ENCODE measurements around the gene NXPH1. TPM values are rescaled to one million over a fixed set of nuclear protein-coding genes. Genes with fewer than 3 reads are reported as not detected.

Gene NXPH1
- total RNA-seq, 1 donor from 2014 or later, result not detected

DNA sequence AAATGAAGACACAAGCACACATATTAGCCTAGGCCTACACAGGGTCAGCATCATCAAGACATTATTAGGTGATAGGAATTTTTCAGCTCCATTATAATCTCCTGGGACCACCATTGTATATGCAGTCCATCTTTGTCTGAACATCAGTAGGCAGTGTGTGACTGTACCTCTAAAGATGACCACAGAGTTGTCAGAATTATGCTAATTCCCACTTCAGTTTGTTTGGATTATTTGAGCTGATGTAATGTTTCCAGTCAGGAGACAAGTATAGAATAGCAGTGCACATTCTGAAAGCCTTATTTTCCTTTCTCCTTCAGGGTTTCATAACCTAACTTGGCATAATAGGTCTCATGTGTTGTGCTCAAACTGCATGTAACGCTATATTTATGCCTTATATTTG, 306.4 kb downstream of the NXPH1 start:
- ChIA-PET POLR2A (no interaction called here), CTCF (no interaction called here)
- no peak overlapping the region for H3K4me3 Mint-ChIP-seq
- H3K4me1 Mint-ChIP-seq, result no peaks in the 10 kb centered on the region
- no peaks in the 10 kb centered on the region for H3K27me3 Mint-ChIP-seq
- intact Hi-C loops (cut with micrococcal nuclease), result no loop called here
- H3K9me3 Mint-ChIP-seq, result no peaks in the 10 kb centered on the region
- ATAC-seq (ENCODE audit: low read depth) (no peak), DNase-seq (no peak)
- TF ChIP-seq, protein P1, sequence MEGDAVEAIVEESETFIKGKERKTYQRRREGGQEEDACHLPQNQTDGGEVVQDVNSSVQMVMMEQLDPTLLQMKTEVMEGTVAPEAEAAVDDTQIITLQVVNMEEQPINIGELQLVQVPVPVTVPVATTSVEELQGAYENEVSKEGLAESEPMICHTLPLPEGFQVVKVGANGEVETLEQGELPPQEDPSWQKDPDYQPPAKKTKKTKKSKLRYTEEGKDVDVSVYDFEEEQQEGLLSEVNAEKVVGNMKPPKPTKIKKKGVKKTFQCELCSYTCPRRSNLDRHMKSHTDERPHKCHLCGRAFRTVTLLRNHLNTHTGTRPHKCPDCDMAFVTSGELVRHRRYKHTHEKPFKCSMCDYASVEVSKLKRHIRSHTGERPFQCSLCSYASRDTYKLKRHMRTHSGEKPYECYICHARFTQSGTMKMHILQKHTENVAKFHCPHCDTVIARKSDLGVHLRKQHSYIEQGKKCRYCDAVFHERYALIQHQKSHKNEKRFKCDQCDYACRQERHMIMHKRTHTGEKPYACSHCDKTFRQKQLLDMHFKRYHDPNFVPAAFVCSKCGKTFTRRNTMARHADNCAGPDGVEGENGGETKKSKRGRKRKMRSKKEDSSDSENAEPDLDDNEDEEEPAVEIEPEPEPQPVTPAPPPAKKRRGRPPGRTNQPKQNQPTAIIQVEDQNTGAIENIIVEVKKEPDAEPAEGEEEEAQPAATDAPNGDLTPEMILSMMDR (IDR thresholded peaks at IDR 0.05), result no peak
- no peaks in the 10 kb centered on the region for H3K36me3 Mint-ChIP-seq (ENCODE audit: low read depth)
- H3K27ac Mint-ChIP-seq, result no peak overlapping the region

DNA sequence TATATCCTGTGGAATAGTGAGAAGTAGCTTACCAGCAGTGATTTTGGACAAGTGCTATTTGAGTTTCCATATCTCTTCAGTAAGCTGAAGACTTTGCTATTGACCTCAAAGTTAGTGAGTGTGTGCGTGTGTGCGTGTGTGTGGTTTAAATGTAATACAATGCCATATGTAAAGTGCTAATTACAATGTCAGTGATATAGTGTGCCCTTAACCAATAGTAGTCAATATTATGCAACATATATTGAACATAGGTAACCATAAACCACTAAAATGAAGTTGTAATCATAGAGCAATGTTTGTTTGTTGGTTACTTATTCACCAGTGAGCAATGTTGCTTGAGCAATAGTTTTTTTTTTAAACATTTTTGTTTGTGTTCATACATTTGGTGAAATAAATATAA, 309.4 kb downstream of the NXPH1 start:
- CTCF ChIA-PET, result no interaction called here
- TF ChIP-seq, protein P1 (IDR thresholded peaks at IDR 0.05), result no peak

DNA sequence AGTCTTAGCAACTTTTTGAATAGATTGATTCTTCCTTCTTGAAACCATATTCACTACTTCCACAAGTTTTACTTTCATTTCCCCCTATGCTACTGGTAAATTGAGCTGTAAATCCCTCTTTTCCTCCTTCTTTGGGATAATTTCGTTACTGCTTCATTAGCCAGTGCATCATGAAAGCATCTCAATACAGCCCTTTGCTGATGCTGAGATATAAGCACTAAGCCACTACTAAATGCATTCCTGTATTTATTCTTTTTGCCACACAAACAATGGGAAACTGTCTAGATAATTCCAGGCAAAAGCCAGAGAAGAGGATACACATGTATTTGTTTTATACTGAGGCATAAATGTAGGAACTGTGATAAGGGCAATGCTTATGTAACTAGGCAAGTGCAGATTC, 313.9 kb downstream of the NXPH1 start:
- Mint-ChIP-seq H3K27me3 (no peaks in the 10 kb centered on the region), H3K4me3 (no peak overlapping the region), H3K27ac (no peak overlapping the region), H3K36me3 (ENCODE audit: low read depth) (no peaks in the 10 kb centered on the region), H3K9me3 (peaks cover 2% of the 10 kb centered on the region), H3K4me1 (no peaks in the 10 kb centered on the region)
- ChIA-PET CTCF (no interaction called here), POLR2A (no interaction called here)
- TF ChIP-seq, protein P1 (IDR thresholded peaks at IDR 0.05), result no peak
- intact Hi-C loops (cut with micrococcal nuclease), result no loop called here
- DNase-seq, result no peak
- no peak for ATAC-seq (ENCODE audit: low read depth)

More for the DNA sequence above, 309.4 kb downstream of the NXPH1 start:
- POLR2A ChIA-PET, result no interaction called here
- ATAC-seq (ENCODE audit: low read depth) (no peak), DNase-seq (no peak)
- intact Hi-C loops (cut with micrococcal nuclease), result no loop called here
- Mint-ChIP-seq H3K27me3 (no peaks in the 10 kb centered on the region), H3K36me3 (ENCODE audit: low read depth) (no peaks in the 10 kb centered on the region), H3K4me1 (no peaks in the 10 kb centered on the region), H3K27ac (no peak overlapping the region), H3K4me3 (no peak overlapping the region), H3K9me3 (no peaks in the 10 kb centered on the region)

DNA sequence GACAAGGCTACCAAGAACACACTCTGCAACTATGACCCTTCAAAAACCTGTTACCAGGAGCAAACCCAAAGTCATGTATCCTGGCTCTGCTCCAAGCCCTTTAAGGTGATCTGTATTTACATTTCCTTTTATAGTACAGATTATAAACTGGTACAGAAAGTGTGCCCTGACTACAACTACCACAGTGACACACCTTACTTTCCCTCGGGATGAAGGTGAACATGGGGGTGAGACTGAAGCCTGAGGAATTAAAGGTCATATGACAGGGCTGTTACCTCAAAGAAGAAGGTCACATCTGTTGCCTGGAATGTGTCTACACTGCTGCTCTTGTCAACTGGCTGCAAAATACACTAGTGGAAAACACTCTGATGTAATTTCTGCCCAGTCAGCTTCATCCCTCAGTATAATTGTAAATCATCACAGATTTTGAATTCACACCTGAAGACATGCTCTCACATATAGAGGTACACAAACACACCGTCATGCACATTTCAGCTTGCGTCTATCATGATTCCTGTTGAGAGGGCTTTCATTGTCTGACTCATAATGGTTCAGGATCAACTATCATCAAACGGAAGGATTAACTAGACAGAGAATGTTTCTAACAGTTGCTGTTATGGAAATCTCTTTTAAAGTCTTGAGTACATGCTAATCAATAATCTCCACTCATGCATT, 318.3 kb downstream of the NXPH1 start:
- TF ChIP-seq, protein P1 (IDR thresholded peaks at IDR 0.05), result no peak
- Mint-ChIP-seq H3K4me1 (no peaks in the 10 kb centered on the region), H3K36me3 (ENCODE audit: low read depth) (no peaks in the 10 kb centered on the region), H3K4me3 (no peak overlapping the region), H3K9me3 (peaks cover 2% of the 10 kb centered on the region), H3K27me3 (no peaks in the 10 kb centered on the region), H3K27ac (no peak overlapping the region)
- DNase-seq, result no peak
- POLR2A ChIA-PET, result no interaction called here
- CTCF ChIA-PET, result no interaction called here
- no peak for ATAC-seq (ENCODE audit: low read depth)
- intact Hi-C loops (cut with micrococcal nuclease), result no loop called here

DNA sequence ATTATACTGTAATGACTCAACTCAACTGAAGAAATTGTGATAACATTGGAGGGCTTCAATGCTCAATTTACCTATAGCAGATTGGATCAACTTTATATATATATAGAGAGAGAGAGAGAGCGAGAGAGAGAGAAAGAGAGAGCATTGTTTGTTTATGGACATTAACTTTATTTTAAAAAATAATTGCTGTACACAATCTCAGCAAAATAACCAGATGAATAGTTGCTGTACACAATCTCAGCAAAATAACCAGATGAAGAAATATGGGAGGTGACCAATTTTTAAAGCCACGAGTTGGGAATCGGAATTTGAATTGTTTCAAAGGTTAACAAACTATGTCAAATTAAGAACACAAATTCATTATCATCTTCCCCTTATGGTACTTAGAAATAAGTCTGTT, 319.9 kb downstream of the NXPH1 start:
- H3K36me3 Mint-ChIP-seq (ENCODE audit: low read depth), result no peaks in the 10 kb centered on the region
- H3K27me3 Mint-ChIP-seq, result no peaks in the 10 kb centered on the region
- no peak for ATAC-seq (ENCODE audit: low read depth)
- H3K9me3 Mint-ChIP-seq, result peaks cover 2% of the 10 kb centered on the region
- no peaks in the 10 kb centered on the region for H3K4me1 Mint-ChIP-seq
- POLR2A ChIA-PET, result no interaction called here
- TF ChIP-seq, protein P1 (IDR thresholded peaks at IDR 0.05), result no peak
- DNase-seq, result no peak
- H3K27ac Mint-ChIP-seq, result no peak overlapping the region
- intact Hi-C loops (cut with micrococcal nuclease), result no loop called here
- no peak overlapping the region for H3K4me3 Mint-ChIP-seq
- CTCF ChIA-PET, result no interaction called here
